PC-3 (cell line): ENCODE results near the gene RBM20.

Experiments
- CTCF ChIP-seq: fragments of 300-600 bp; sonication (generic); conservative IDR thresholded peaks from 2 replicates; pipeline ENCODE4 v1.5.1; 2017; ENCODE audit warnings: antibody characterized with exemption, low read depth, mild to moderate bottlenecking, low read length
- EZH2 ChIP-seq: fragments of 300-600 bp; sonication (generic); IDR thresholded peaks from one replicate; pipeline ENCODE4 v1.6.1; 2017; ENCODE audit warnings: antibody characterized with exemption, mild to moderate bottlenecking, low read length; ENCODE audit not compliant: unreplicated experiment
- EZH2phosphoT487 ChIP-seq: fragments of 300-600 bp; sonication (generic); IDR thresholded peaks from 2 replicates; pipeline ENCODE4 v1.6.1; 2018; ENCODE audit warnings: mild to moderate bottlenecking, antibody characterized with exemption, low read length, borderline replicate concordance

- no peak for TF ChIP-seq CTCF
- no peak for TF ChIP-seq EZH2
- TF ChIP-seq EZH2phosphoT487: no peak
Measured at GRCh38 chr10:110634527-110635209, 9.5 kb upstream of the RBM20 start.
